ENCODE data around the gene RBM20.

GRCh38 chr10:110852947-110853346, 208.8 kb downstream of the RBM20 start:
- TF ChIP-seq EZH2 (IDR thresholded peaks at IDR 0.05; ENCODE audit: insufficient read depth, poor library complexity, severe bottlenecking) (no peak), EZH2phosphoT487 (IDR thresholded peaks at IDR 0.05; ENCODE audit: insufficient read depth, low read depth) (no peak)
